PC-3 (cell line): ENCODE measurements around the gene NOSIP. TPM values are rescaled to one million over a fixed set of nuclear protein-coding genes. Genes with fewer than 3 reads are reported as not detected.

Experiments used
- ATAC-seq: fragments of 200-7000 bp; cut with Tn5 transposase; 2 replicates; pipeline ENCODE4 v1.9.1; 2020; ENCODE audit warnings: mild to moderate bottlenecking, moderate library complexity
- BruUV-seq: library from RNA; stranded (reverse); fragments of 400-500 nt; replicated peaks from 2 replicates; lab custom pipeline; 2021; lab: Mats Ljungman, UMichigan
- CTCF ChIA-PET: fragments of 300-600 bp; sonication (Branson Sonifier 250); formaldehyde crosslinking; loops from one replicate; lab custom pipeline; 2022; ENCODE audit warnings: antibody characterized with exemption; lab: Charles Lee
- POLR2A ChIA-PET: fragments of 300-600 bp; sonication (Branson Sonifier 250); formaldehyde crosslinking; loops from one replicate; lab custom pipeline; 2022; ENCODE audit warnings: antibody characterized with exemption; ENCODE audit not compliant: unreplicated experiment; lab: Charles Lee
- DNase-seq: peaks from one replicate; pipeline ENCODE4 v3.0.0-alpha.2; 2015
- H2AFZ ChIP-seq: fragments of 300-600 bp; sonication (generic); 2 replicates; pipeline ENCODE4 v1.6.0; 2016; ENCODE audit warnings: antibody characterized with exemption, low read length
- H3F3A ChIP-seq: fragments of 300-600 bp; sonication (generic); one replicate; pipeline ENCODE4 v1.6.0; 2017; ENCODE audit warnings: antibody characterized with exemption, low read length, control low read depth, mild to moderate bottlenecking; ENCODE audit not compliant: unreplicated experiment
- H3K27ac ChIP-seq: fragments of 300-600 bp; sonication (generic); 2 replicates; pipeline ENCODE4 v1.5.1; 2016; ENCODE audit warnings: mild to moderate bottlenecking, low read length
- H3K27me3 ChIP-seq: fragments of 300-600 bp; sonication (generic); 2 replicates; pipeline ENCODE4 v1.6.1; 2016; ENCODE audit warnings: low read length, mixed read lengths
- H3K36me3 ChIP-seq: fragments of 300-600 bp; sonication (generic); 2 replicates; pipeline ENCODE4 v1.6.1; 2016; ENCODE audit warnings: low read depth, mixed run types, low read length, mixed read lengths
- H3K4me1 ChIP-seq: fragments of 300-600 bp; sonication (generic); 2 replicates; pipeline ENCODE4 v1.5.1; 2016; ENCODE audit warnings: low read length; ENCODE audit not compliant: insufficient read depth
- H3K4me2 ChIP-seq: fragments of 300-600 bp; sonication (generic); 2 replicates; pipeline ENCODE4 v1.6.0; 2016; ENCODE audit warnings: low read length
- H3K4me3 ChIP-seq: fragments of 300-600 bp; sonication (generic); 2 replicates; pipeline ENCODE4 v1.5.1; 2016; ENCODE audit warnings: mild to moderate bottlenecking, low read length, mixed read lengths
- H3K79me2 ChIP-seq: fragments of 300-600 bp; sonication (generic); 2 replicates; pipeline ENCODE4 v1.6.1; 2017; ENCODE audit warnings: low read length, mixed read lengths
- H3K9ac ChIP-seq: fragments of 300-600 bp; sonication (generic); 2 replicates; pipeline ENCODE4 v1.6.0; 2016; ENCODE audit warnings: mild to moderate bottlenecking, low read length
- H3K9me2 ChIP-seq: fragments of 300-600 bp; sonication (generic); replicated peaks from 2 replicates; pipeline ENCODE4 v1.6.1; 2016; ENCODE audit warnings: mixed run types, low read length, mixed read lengths
- H3K9me3 ChIP-seq: fragments of 300-600 bp; sonication (generic); 2 replicates; pipeline ENCODE4 v1.6.1; 2016; ENCODE audit warnings: low read length, mixed read lengths
- H4K20me1 ChIP-seq: fragments of 300-600 bp; sonication (generic); 2 replicates; pipeline ENCODE4 v1.6.1; 2016; ENCODE audit warnings: low read length, mixed read lengths
- CTCF ChIP-seq: fragments of 300-600 bp; sonication (generic); conservative IDR thresholded peaks from 2 replicates; pipeline ENCODE4 v1.5.1; 2017; ENCODE audit warnings: antibody characterized with exemption, low read depth, mild to moderate bottlenecking, low read length
- EZH2 ChIP-seq: fragments of 300-600 bp; sonication (generic); IDR thresholded peaks from one replicate; pipeline ENCODE4 v1.6.1; 2017; ENCODE audit warnings: antibody characterized with exemption, mild to moderate bottlenecking, low read length; ENCODE audit not compliant: unreplicated experiment
- EZH2phosphoT487 ChIP-seq: fragments of 300-600 bp; sonication (generic); IDR thresholded peaks from 2 replicates; pipeline ENCODE4 v1.6.1; 2018; ENCODE audit warnings: mild to moderate bottlenecking, antibody characterized with exemption, low read length, borderline replicate concordance
- intact Hi-C: fragments of 100-400 bp; cut with micrococcal nuclease; formaldehyde crosslinking; loops from 2 replicates; pipeline ENCODE4 v1.9.0; 2023
- total RNA-seq: library from RNA; depleted of rRNA; stranded (reverse); fragments of >200 nt; gene quantifications from 2 replicates; pipeline ENCODE4 v1.2.3, GENCODE V29; 2014

NOSIP gene
- total RNA-seq, 1 experiment from 2014 or later = 195 TPM

GRCh38 chr19:49534632-49535385, 45.5 kb downstream of the NOSIP start:
- H3K4me1 ChIP-seq = peaks cover 11% of the 10 kb centered on the region; the same call in 1 of the 2 replicates
- intact Hi-C loops = no loop called here
- no peaks in the 10 kb centered on the region for H3K9me3 ChIP-seq
- H3K4me2 ChIP-seq = peak overlapping the region; percentile 98
- H3F3A ChIP-seq = no peaks in the 10 kb centered on the region
- H3K4me3 ChIP-seq = peak overlapping the region; percentile 84
- POLR2A ChIA-PET = no interaction called here
- H3K9me2 ChIP-seq = no peaks in the 10 kb centered on the region
- no peaks in the 10 kb centered on the region for H3K27me3 ChIP-seq
- no TSS peak for BruUV-seq
- no peak for DNase-seq
- ATAC-seq = no peak
- H3K27ac ChIP-seq = no peak overlapping the region
- H3K9ac ChIP-seq = no peak overlapping the region
- CTCF ChIA-PET = interaction anchor here (0.5 to 1.2 kb wide), 6 partner anchors 11 to 601 kb away, joined by 3 to 13 read pairs (median 4); no protein-coding TSS in a partner anchor
- no peaks in the 10 kb centered on the region for H3K79me2 ChIP-seq
- TF ChIP-seq CTCF = no peak
- TF ChIP-seq EZH2 = no peak
- no peak for TF ChIP-seq EZH2phosphoT487
- peak overlapping the region; percentile 98 for H2AFZ ChIP-seq
- no peaks in the 10 kb centered on the region for H3K36me3 ChIP-seq
- H4K20me1 ChIP-seq = no peaks in the 10 kb centered on the region

- Histone ChIP-seq H4K20me1 (no peaks in the 10 kb centered on the region), H3K4me3 (peak overlapping the region; percentile 84), H3K4me1 (peaks cover 11% of the 10 kb centered on the region; the same call in 1 of the 2 replicates), H3K9me2 (no peaks in the 10 kb centered on the region), H2AFZ (peak overlapping the region; percentile 98), H3K4me2 (peak overlapping the region; percentile 98), H3K27me3 (no peaks in the 10 kb centered on the region), H3F3A (no peaks in the 10 kb centered on the region), H3K9ac (peak overlapping the region; percentile 42), H3K27ac (no peak overlapping the region), H3K9me3 (no peaks in the 10 kb centered on the region), H3K36me3 (no peaks in the 10 kb centered on the region), H3K79me2 (no peaks in the 10 kb centered on the region)
- CTCF ChIA-PET = interaction anchor here (0.5 to 1.0 kb wide), 4 partner anchors 12 to 602 kb away, joined by 3 to 5 read pairs (median 4); no protein-coding TSS in a partner anchor
- POLR2A ChIA-PET = no interaction called here
- BruUV-seq = no TSS peak
- no peak for TF ChIP-seq EZH2
- TF ChIP-seq CTCF = peak; percentile 51
- intact Hi-C loops = loop anchor here (1.0 kb wide), 1 partner anchor 21 kb away; no protein-coding TSS in a partner anchor
- ATAC-seq (peak; percentile 87), DNase-seq (peak; percentile 68)
These were observed 46.5 kb downstream of the NOSIP start for GRCh38 chr19:49533551-49534488.
